Mammary epithelial cell (primary cell): Measurements from ENCODE around the gene EVC2.

Experiments
- EZH2 ChIP-seq: IDR thresholded peaks from 2 replicates; pipeline ENCODE4 v1.6.1; 2012; ENCODE audit warnings: low read length, inconsistent platforms, borderline replicate concordance
- TF ChIP-seq, protein P1 (sequence below), 2 donors: IDR thresholded peaks in 1 of 2; conservative IDR thresholded peaks in 1 of 2; 2 replicates each; pipeline ENCODE4 v1.5.1; 2011 to 2012; ENCODE audit warnings: inconsistent platforms in 2 of 2, low read length in 2 of 2, mild to moderate bottlenecking in 2 of 2, control low read depth in 1 of 2, low read depth in 1 of 2; ENCODE audit not compliant: insufficient read depth in 1 of 2; ENCODE audit errors: extremely low read depth in 1 of 2

GRCh38 chr4:5575941-5576340 is 132.4 kb downstream of the EVC2 start:
- TF ChIP-seq, protein P1, sequence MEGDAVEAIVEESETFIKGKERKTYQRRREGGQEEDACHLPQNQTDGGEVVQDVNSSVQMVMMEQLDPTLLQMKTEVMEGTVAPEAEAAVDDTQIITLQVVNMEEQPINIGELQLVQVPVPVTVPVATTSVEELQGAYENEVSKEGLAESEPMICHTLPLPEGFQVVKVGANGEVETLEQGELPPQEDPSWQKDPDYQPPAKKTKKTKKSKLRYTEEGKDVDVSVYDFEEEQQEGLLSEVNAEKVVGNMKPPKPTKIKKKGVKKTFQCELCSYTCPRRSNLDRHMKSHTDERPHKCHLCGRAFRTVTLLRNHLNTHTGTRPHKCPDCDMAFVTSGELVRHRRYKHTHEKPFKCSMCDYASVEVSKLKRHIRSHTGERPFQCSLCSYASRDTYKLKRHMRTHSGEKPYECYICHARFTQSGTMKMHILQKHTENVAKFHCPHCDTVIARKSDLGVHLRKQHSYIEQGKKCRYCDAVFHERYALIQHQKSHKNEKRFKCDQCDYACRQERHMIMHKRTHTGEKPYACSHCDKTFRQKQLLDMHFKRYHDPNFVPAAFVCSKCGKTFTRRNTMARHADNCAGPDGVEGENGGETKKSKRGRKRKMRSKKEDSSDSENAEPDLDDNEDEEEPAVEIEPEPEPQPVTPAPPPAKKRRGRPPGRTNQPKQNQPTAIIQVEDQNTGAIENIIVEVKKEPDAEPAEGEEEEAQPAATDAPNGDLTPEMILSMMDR (conservative IDR thresholded peaks at IDR 0.05 in 1 of 2, IDR thresholded peaks at IDR 0.05 in 1 of 2; ENCODE audit: extremely low read depth in 1 of 2, insufficient read depth in 1 of 2, low read depth in 1 of 2, low read length in 2 of 2): no peak
- TF ChIP-seq EZH2: no peak
